GM20000 (cell line): Measurements from ENCODE around the gene TK1.

ENCODE experiments used
- DNase-seq: peaks from one replicate; pipeline ENCODE4 v3.0.0; 2012; ENCODE audit warnings: low spot score
- CTCF ChIP-seq: IDR thresholded peaks from 2 replicates; pipeline ENCODE4 v1.5.1; 2012; ENCODE audit warnings: mild to moderate bottlenecking, control low read depth; ENCODE audit errors: extremely low read depth, missing control alignments

TK1 gene

GRCh38 chr17:78202666-78203065 lies 15.8 kb upstream of the TK1 start:
- DNase-seq = no peak
- TF ChIP-seq CTCF = no peak

GRCh38 chr17:78200451-78200850 lies 13.6 kb upstream of the TK1 start:
- no peak for DNase-seq
- TF ChIP-seq CTCF = no peak

- DNase-seq = no peak
- TF ChIP-seq CTCF = no peak
Observed at GRCh38 chr17:78197147-78197832, 10.4 kb upstream of the TK1 start.

GRCh38 chr17:78196716-78197115 lies 9.9 kb upstream of the TK1 start:
- DNase-seq = no peak
- no peak for TF ChIP-seq CTCF

- DNase-seq = no peak
- no peak for TF ChIP-seq CTCF
Observed at GRCh38 chr17:78185981-78186691, 716 bp downstream of the TK1 start.

- no peak for DNase-seq
- TF ChIP-seq CTCF = no peak
Observed at GRCh38 chr17:78184868-78185267, 2.0 kb downstream of the TK1 start.

- TF ChIP-seq CTCF = no peak
- no peak for DNase-seq
Observed at GRCh38 chr17:78184351-78184750, 2.5 kb downstream of the TK1 start.
